SW 1271 (cell line): ENCODE data around the gene MORN2.
"Not testable (repeated sequence)": the region's sequence is repeated elsewhere in the genome, so short reads cannot be mapped to it uniquely, and the experiment has no call there.

Experiments
- DNase-seq, 2 experiments: peaks; one replicate each; lab custom pipeline; 2025; lab: John Stamatoyannopoulos, UW

The MORN2 gene

GRCh38 chr2:38875576-38876367, at the start of gene MORN2, which contains the start of gene DHX57:
Gene MORN2 (plus strand): TSS chr2:38875976.
Gene DHX57 (minus strand): TSS chr2:38875934. CDS start chr2:38868405, 7,529 bp downstream.
- DNase-seq = peak; percentile 59 to 87

- DNase-seq = not testable (repeated sequence)
Observed at GRCh38 chr2:38827539-38828145, 48.1 kb upstream of the MORN2 start.

GRCh38 chr2:38828460-38828859, 47.3 kb upstream of the MORN2 start:
- no peak for DNase-seq

- no peak for DNase-seq
Observed at GRCh38 chr2:38829971-38830370, 45.8 kb upstream of the MORN2 start.

- no peak for DNase-seq
Observed at GRCh38 chr2:38830526-38831159, 45.1 kb upstream of the MORN2 start.

- peak in 1 of 2 experiments; percentile 36 for DNase-seq
Observed at GRCh38 chr2:38835015-38835601, 40.7 kb upstream of the MORN2 start.

GRCh38 chr2:38835990-38836389, 39.8 kb upstream of the MORN2 start:
- no peak for DNase-seq

GRCh38 chr2:38836791-38837190, 39.0 kb upstream of the MORN2 start:
- DNase-seq = no peak

GRCh38 chr2:38850045-38850444, 25.7 kb upstream of the MORN2 start:
- DNase-seq = no peak

GRCh38 chr2:38856165-38856564, 19.6 kb upstream of the MORN2 start:
- no peak for DNase-seq

GRCh38 chr2:38862476-38862875, 13.3 kb upstream of the MORN2 start:
- no peak for DNase-seq

GRCh38 chr2:38863061-38863695, 12.6 kb upstream of the MORN2 start:
- no peak for DNase-seq

- no peak for DNase-seq
Observed at GRCh38 chr2:38866773-38867443, 8.9 kb upstream of the MORN2 start.

GRCh38 chr2:38871432-38871831, 4.3 kb upstream of the MORN2 start:
- no peak for DNase-seq

GRCh38 chr2:38873763-38874162, 2.0 kb upstream of the MORN2 start:
- DNase-seq = no peak

GRCh38 chr2:38875227-38875575, 575 bp upstream of the MORN2 start:
- no peak for DNase-seq

GRCh38 chr2:38876407-38876806, 631 bp downstream of the MORN2 start:
- no peak for DNase-seq

GRCh38 chr2:38886063-38886462, 10.3 kb downstream of the MORN2 start:
- no peak for DNase-seq

GRCh38 chr2:38887347-38887746, 11.6 kb downstream of the MORN2 start:
- no peak for DNase-seq

- DNase-seq = no peak
Observed at GRCh38 chr2:38887902-38888554, 12.3 kb downstream of the MORN2 start.

GRCh38 chr2:38889045-38889444, 13.3 kb downstream of the MORN2 start:
- DNase-seq = no peak
